ENCODE measurements around the gene SCUBE2.

Gene SCUBE2

DNA sequence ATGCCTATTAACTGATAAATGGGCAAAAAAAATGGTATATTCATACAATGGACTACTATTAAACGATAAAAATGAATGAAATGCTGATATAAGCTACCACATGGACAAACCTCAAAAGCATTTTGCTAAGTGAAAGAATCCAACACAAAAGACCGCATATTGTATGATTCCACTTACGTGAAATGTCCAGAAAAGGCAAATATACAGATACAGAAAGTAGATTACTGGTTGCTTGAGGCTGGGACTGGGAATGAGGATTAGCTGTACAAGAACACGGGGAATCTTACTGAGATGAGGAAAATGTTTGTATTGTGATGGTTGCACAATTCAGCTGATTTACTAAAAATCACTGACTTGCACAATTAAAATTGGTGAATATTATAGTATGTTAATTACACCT is 8.8 kb downstream of the SCUBE2 start:
- Histone ChIP-seq H3K4me3 (ENCODE audit: insufficient read depth in 1 of 2, low read depth in 1 of 2, low read length in 2 of 2) (no peak overlapping the region), H3K23ac (ENCODE audit: low read length in 2 of 2) (no peak overlapping the region), H4K91ac (ENCODE audit: low read length) (no peak overlapping the region), H2BK15ac (ENCODE audit: low read depth, poor library complexity, severe bottlenecking) (no peak overlapping the region), H2AK5ac (ENCODE audit: low read length, severe bottlenecking) (no peak overlapping the region), H2AFZ (ENCODE audit: low read depth, low read length) (no peak overlapping the region), H3K79me1 (replicated peaks; ENCODE audit: low read length, poor library complexity, severe bottlenecking) (no peaks in the 10 kb centered on the region), H3K18ac (ENCODE audit: low read depth in 1 of 2, low read length in 2 of 2) (no peak overlapping the region), H3K4me1 (ENCODE audit: control insufficient read depth, insufficient read depth, low read depth, low read length) (no peaks in the 10 kb centered on the region), H3K9me3 (ENCODE audit: control insufficient read depth, low read length) (no peaks in the 10 kb centered on the region), H3K27me3 (ENCODE audit: control insufficient read depth in 1 of 2, insufficient read depth in 1 of 2, low read length in 2 of 2) (no peaks in the 10 kb centered on the region), H4K8ac (ENCODE audit: low read length) (no peak overlapping the region), H3K36me3 (ENCODE audit: control insufficient read depth in 1 of 2, insufficient read depth in 2 of 2, low read depth in 1 of 2, low read length in 2 of 2) (peaks cover 0 to 3% of the 10 kb centered on the region in 2 experiments), H3K9ac (ENCODE audit: low read length) (no peak overlapping the region), H3K4ac (ENCODE audit: low read depth in 1 of 2, low read length in 2 of 2) (no peak overlapping the region), H3K14ac (ENCODE audit: low read length in 2 of 2) (no peak overlapping the region), H3K27ac (ENCODE audit: low read length, poor library complexity, severe bottlenecking) (no peak overlapping the region), H2BK12ac (ENCODE audit: low read length in 2 of 2) (no peak overlapping the region), H2BK5ac (ENCODE audit: low read depth, low read length, poor library complexity, severe bottlenecking) (no peak overlapping the region), H2BK120ac (ENCODE audit: low read depth, low read length) (no peak overlapping the region), H3K4me2 (ENCODE audit: low read length, poor library complexity, severe bottlenecking) (no peak overlapping the region)
- 95% methylated on average over 3 of the region's 4 CpGs for WGBS
- no peak for DNase-seq

DNA sequence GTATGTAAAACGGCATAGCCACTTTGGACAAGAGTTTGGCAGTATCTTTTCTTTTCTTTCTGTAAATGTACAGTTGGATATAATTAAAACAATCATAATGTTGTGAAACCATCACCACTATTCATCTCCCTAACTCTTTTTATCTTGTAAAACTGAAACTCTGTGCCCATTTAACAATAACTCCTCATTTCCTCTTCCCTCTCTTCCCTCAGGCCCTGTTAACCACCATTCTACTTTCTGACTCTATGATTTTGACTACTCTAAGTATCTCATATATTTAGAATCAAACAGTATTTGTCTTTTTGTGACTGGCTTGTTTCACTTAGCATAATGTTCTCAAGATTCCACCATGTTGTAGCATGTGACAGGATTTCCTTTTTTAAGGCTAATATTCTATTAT is 10.2 kb downstream of the SCUBE2 start:
- Histone ChIP-seq H2BK120ac (ENCODE audit: low read depth, low read length) (no peak overlapping the region), H2BK15ac (ENCODE audit: low read depth, poor library complexity, severe bottlenecking) (no peak overlapping the region), H3K4me3 (ENCODE audit: insufficient read depth in 1 of 2, low read depth in 1 of 2, low read length in 2 of 2) (no peak overlapping the region), H4K91ac (ENCODE audit: low read length) (no peak overlapping the region), H4K8ac (ENCODE audit: low read length) (no peak overlapping the region), H3K4ac (ENCODE audit: low read depth in 1 of 2, low read length in 2 of 2) (no peak overlapping the region), H3K9ac (ENCODE audit: low read length) (no peak overlapping the region), H2BK12ac (ENCODE audit: low read length in 2 of 2) (no peak overlapping the region), H2BK5ac (ENCODE audit: low read depth, low read length, poor library complexity, severe bottlenecking) (no peak overlapping the region), H3K14ac (ENCODE audit: low read length in 2 of 2) (no peak overlapping the region), H3K36me3 (ENCODE audit: control insufficient read depth in 1 of 2, insufficient read depth in 2 of 2, low read depth in 1 of 2, low read length in 2 of 2) (peaks cover 0 to 3% of the 10 kb centered on the region in 2 experiments), H3K4me2 (ENCODE audit: low read length, poor library complexity, severe bottlenecking) (no peak overlapping the region), H2AFZ (ENCODE audit: low read depth, low read length) (no peak overlapping the region), H3K79me1 (replicated peaks; ENCODE audit: low read length, poor library complexity, severe bottlenecking) (no peaks in the 10 kb centered on the region), H3K23ac (ENCODE audit: low read length in 2 of 2) (no peak overlapping the region), H3K27ac (ENCODE audit: low read length, poor library complexity, severe bottlenecking) (no peak overlapping the region), H2AK5ac (ENCODE audit: low read length, severe bottlenecking) (no peak overlapping the region), H3K27me3 (ENCODE audit: control insufficient read depth in 1 of 2, insufficient read depth in 1 of 2, low read length in 2 of 2) (no peaks in the 10 kb centered on the region), H3K9me3 (ENCODE audit: control insufficient read depth, low read length) (no peaks in the 10 kb centered on the region), H3K4me1 (ENCODE audit: control insufficient read depth, insufficient read depth, low read depth, low read length) (no peaks in the 10 kb centered on the region), H3K18ac (ENCODE audit: low read depth in 1 of 2, low read length in 2 of 2) (no peak overlapping the region)
- 100% methylated on average over 1 of the region's 1 CpG for WGBS
- no peak for DNase-seq

DNA sequence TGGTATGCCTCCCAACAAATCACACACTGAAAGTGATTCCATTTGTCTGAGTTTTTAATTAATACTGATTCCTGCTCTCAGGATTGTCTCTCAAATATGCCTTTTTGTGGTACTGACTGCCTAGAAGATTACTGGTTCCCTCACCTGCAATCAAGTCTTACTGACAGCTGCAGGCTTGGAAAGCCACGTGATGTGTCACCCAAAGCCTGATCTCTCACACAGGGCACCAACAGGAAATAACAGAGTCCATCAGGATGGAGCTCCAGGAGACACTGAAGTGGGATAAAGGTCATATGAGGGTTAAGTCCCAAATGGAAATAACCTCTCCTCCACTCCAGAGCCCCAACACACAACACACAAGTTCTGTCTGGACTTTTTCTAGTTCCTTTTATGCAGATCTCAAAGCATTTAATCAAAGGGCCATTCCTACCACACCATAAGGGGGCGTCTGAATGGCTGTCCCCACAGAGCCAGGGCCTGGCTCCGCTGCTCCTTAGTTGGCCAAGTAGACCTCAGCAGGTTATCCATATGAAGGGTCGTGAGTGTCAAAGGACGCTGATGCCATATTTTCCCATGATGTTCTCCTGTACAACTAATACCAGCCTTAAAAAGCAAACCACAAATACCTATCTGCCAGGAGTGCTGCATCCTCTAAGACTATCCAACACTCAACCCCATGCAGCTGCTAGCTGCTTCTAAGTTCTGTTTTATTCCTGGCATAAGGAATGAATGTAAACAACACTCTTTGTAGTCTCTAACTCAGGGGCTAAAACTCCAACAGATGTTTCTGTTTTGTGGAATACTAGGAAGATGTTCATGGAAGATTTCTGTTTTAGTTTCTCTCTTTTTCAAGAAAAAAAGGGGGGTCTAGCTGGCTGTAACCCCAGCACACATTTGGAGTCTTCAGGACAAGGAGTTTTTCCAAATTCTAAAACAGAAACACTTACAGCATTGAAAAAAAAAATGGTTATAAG is 13.0 kb downstream of the SCUBE2 start:
- H3K23ac ChIP-seq (ENCODE audit: low read length in 2 of 2), result no peak overlapping the region
- no peak overlapping the region for H3K4ac ChIP-seq (ENCODE audit: low read depth in 1 of 2, low read length in 2 of 2)
- H2AFZ ChIP-seq (ENCODE audit: low read depth, low read length), result no peak overlapping the region
- H2BK5ac ChIP-seq (ENCODE audit: low read depth, low read length, poor library complexity, severe bottlenecking), result no peak overlapping the region
- H3K79me1 ChIP-seq (replicated peaks; ENCODE audit: low read length, poor library complexity, severe bottlenecking), result no peaks in the 10 kb centered on the region
- no peak overlapping the region for H2BK120ac ChIP-seq (ENCODE audit: low read depth, low read length)
- no peak overlapping the region for H2BK12ac ChIP-seq (ENCODE audit: low read length in 2 of 2)
- H2BK15ac ChIP-seq (ENCODE audit: low read depth, poor library complexity, severe bottlenecking), result no peak overlapping the region
- H3K9me3 ChIP-seq (ENCODE audit: control insufficient read depth, low read length), result no peaks in the 10 kb centered on the region
- H3K27me3 ChIP-seq (ENCODE audit: control insufficient read depth in 1 of 2, insufficient read depth in 1 of 2, low read length in 2 of 2), result no peaks in the 10 kb centered on the region
- no peak overlapping the region for H3K27ac ChIP-seq (ENCODE audit: low read length, poor library complexity, severe bottlenecking)
- H2AK5ac ChIP-seq (ENCODE audit: low read length, severe bottlenecking), result no peak overlapping the region
- H3K36me3 ChIP-seq (ENCODE audit: control insufficient read depth in 1 of 2, insufficient read depth in 2 of 2, low read depth in 1 of 2, low read length in 2 of 2), result peaks cover 0 to 3% of the 10 kb centered on the region in 2 experiments
- no peak overlapping the region for H4K91ac ChIP-seq (ENCODE audit: low read length)
- H3K4me1 ChIP-seq (ENCODE audit: control insufficient read depth, insufficient read depth, low read depth, low read length), result peaks cover 2% of the 10 kb centered on the region
- H4K8ac ChIP-seq (ENCODE audit: low read length), result no peak overlapping the region
- no peak overlapping the region for H3K4me2 ChIP-seq (ENCODE audit: low read length, poor library complexity, severe bottlenecking)
- peak overlapping the region in 1 of 2 experiments; percentile 58 for H3K14ac ChIP-seq (ENCODE audit: low read length in 2 of 2)
- no peak overlapping the region for H3K9ac ChIP-seq (ENCODE audit: low read length)
- no peak overlapping the region for H3K4me3 ChIP-seq (ENCODE audit: insufficient read depth in 1 of 2, low read depth in 1 of 2, low read length in 2 of 2)
- no peak overlapping the region for H3K18ac ChIP-seq (ENCODE audit: low read depth in 1 of 2, low read length in 2 of 2)
- peak; percentile 20 for DNase-seq
- 63% methylated on average over 5 of the region's 5 CpGs for WGBS

DNA sequence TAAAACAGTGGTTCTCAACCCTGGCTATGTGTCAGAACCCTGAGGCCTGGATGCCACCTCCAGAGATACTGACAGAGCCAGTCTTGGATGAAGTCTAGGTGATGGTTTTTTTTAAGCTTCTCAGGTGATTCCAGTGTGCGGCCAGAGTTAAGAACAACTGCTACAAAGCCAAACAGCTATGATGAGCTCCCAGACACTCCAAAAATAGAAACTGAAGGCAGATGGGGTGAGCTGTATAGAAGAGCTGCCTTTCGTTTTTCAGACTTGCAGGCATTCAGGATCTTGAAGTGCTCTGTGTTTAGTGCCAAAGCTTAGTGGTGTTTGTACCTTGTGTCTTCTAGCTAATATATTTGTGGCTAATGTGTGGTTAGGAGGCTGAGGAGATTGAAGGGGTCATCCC is 14.2 kb downstream of the SCUBE2 start:
- H2AFZ ChIP-seq (ENCODE audit: low read depth, low read length), result no peak overlapping the region
- no peak overlapping the region for H2AK5ac ChIP-seq (ENCODE audit: low read length, severe bottlenecking)
- DNase-seq, result peak; percentile 17
- no peak overlapping the region for H3K4me3 ChIP-seq (ENCODE audit: insufficient read depth in 1 of 2, low read depth in 1 of 2, low read length in 2 of 2)
- H2BK5ac ChIP-seq (ENCODE audit: low read depth, low read length, poor library complexity, severe bottlenecking), result no peak overlapping the region
- no peak overlapping the region for H3K9ac ChIP-seq (ENCODE audit: low read length)
- no peak overlapping the region for H3K18ac ChIP-seq (ENCODE audit: low read depth in 1 of 2, low read length in 2 of 2)
- no peak overlapping the region for H3K4ac ChIP-seq (ENCODE audit: low read depth in 1 of 2, low read length in 2 of 2)
- H4K8ac ChIP-seq (ENCODE audit: low read length), result no peak overlapping the region
- H2BK12ac ChIP-seq (ENCODE audit: low read length in 2 of 2), result no peak overlapping the region
- WGBS, result 78% methylated on average over 2 of the region's 2 CpGs
- no peak overlapping the region for H3K4me2 ChIP-seq (ENCODE audit: low read length, poor library complexity, severe bottlenecking)
- H3K23ac ChIP-seq (ENCODE audit: low read length in 2 of 2), result no peak overlapping the region
- H3K79me1 ChIP-seq (replicated peaks; ENCODE audit: low read length, poor library complexity, severe bottlenecking), result no peaks in the 10 kb centered on the region
- no peaks in the 10 kb centered on the region for H3K9me3 ChIP-seq (ENCODE audit: control insufficient read depth, low read length)
- H2BK15ac ChIP-seq (ENCODE audit: low read depth, poor library complexity, severe bottlenecking), result no peak overlapping the region
- no peak overlapping the region for H4K91ac ChIP-seq (ENCODE audit: low read length)
- no peak overlapping the region for H3K14ac ChIP-seq (ENCODE audit: low read length in 2 of 2)
- peaks cover 2% of the 10 kb centered on the region for H3K4me1 ChIP-seq (ENCODE audit: control insufficient read depth, insufficient read depth, low read depth, low read length)
- no peak overlapping the region for H2BK120ac ChIP-seq (ENCODE audit: low read depth, low read length)
- peaks cover 0 to 3% of the 10 kb centered on the region in 2 experiments for H3K36me3 ChIP-seq (ENCODE audit: control insufficient read depth in 1 of 2, insufficient read depth in 2 of 2, low read depth in 1 of 2, low read length in 2 of 2)
- H3K27ac ChIP-seq (ENCODE audit: low read length, poor library complexity, severe bottlenecking), result no peak overlapping the region
- no peaks in the 10 kb centered on the region for H3K27me3 ChIP-seq (ENCODE audit: control insufficient read depth in 1 of 2, insufficient read depth in 1 of 2, low read length in 2 of 2)

Measured in mesenchymal stem cell (in vitro differentiated cells and primary cell).